MM.1S (cell line): Measurements from ENCODE around the gene TRAPPC4.
A peak's percentile ranks its signal among the peaks of the same experiment; 100 is the strongest.

ENCODE experiments used
- DNase-seq: peaks from one replicate; pipeline ENCODE4 v3.0.0-alpha.2; 2015
- H2AFZ ChIP-seq: fragments of 300-600 bp; sonication (generic); 2 replicates; pipeline ENCODE4 v1.6.0; 2016; ENCODE audit warnings: antibody characterized with exemption, low read length
- H3F3A ChIP-seq: fragments of 300-600 bp; sonication (generic); 2 replicates; pipeline ENCODE4 v1.6.1; 2016; ENCODE audit warnings: mild to moderate bottlenecking, antibody characterized with exemption, low read length, moderate library complexity, mixed read lengths; ENCODE audit not compliant: insufficient read depth
- H3K27ac ChIP-seq: fragments of 300-600 bp; sonication (generic); 2 replicates; pipeline ENCODE4 v1.5.1; 2016; ENCODE audit warnings: mild to moderate bottlenecking, low read length
- H3K27me3 ChIP-seq: fragments of 300-600 bp; sonication (generic); replicated peaks from 2 replicates; pipeline ENCODE4 v1.6.0; 2016; ENCODE audit warnings: low read length; ENCODE audit not compliant: insufficient read depth
- H3K36me3 ChIP-seq: fragments of 300-600 bp; sonication (generic); replicated peaks from 2 replicates; pipeline ENCODE4 v1.6.1; 2016; ENCODE audit warnings: mild to moderate bottlenecking, low read length, mixed read lengths; ENCODE audit not compliant: insufficient read depth
- H3K4me1 ChIP-seq: fragments of 300-600 bp; sonication (generic); 2 replicates; pipeline ENCODE4 v1.6.1; 2016; ENCODE audit warnings: low read length, mixed read lengths
- H3K4me2 ChIP-seq: fragments of 300-600 bp; sonication (generic); 2 replicates; pipeline ENCODE4 v1.6.0; 2016; ENCODE audit warnings: low read depth, low read length
- H3K4me3 ChIP-seq: fragments of 300-600 bp; sonication (generic); 2 replicates; pipeline ENCODE4 v1.5.1; 2016; ENCODE audit warnings: low read length, mixed read lengths
- H3K79me2 ChIP-seq: fragments of 300-600 bp; sonication (generic); 2 replicates; pipeline ENCODE4 v1.6.1; 2016; ENCODE audit warnings: mixed run types, low read length, mixed read lengths
- H3K9ac ChIP-seq: fragments of 300-600 bp; sonication (generic); 2 replicates; pipeline ENCODE4 v1.6.1; 2016; ENCODE audit warnings: low read length, mixed read lengths
- H3K9me2 ChIP-seq: fragments of 300-600 bp; sonication (generic); replicated peaks from 2 replicates; pipeline ENCODE4 v1.6.1; 2016; ENCODE audit warnings: mild to moderate bottlenecking, low read length, mixed read lengths; ENCODE audit not compliant: insufficient read depth
- H3K9me3 ChIP-seq: fragments of 300-600 bp; sonication (generic); replicated peaks from 2 replicates; pipeline ENCODE4 v1.6.1; 2016; ENCODE audit warnings: mild to moderate bottlenecking, low read length, mixed read lengths; ENCODE audit not compliant: insufficient read depth
- H4K20me1 ChIP-seq: fragments of 300-600 bp; sonication (generic); 2 replicates; pipeline ENCODE4 v1.6.1; 2016; ENCODE audit warnings: mild to moderate bottlenecking, low read length, moderate library complexity, mixed read lengths; ENCODE audit not compliant: insufficient read depth
- CTCF ChIP-seq: fragments of 300-600 bp; sonication (generic); IDR thresholded peaks from 2 replicates; pipeline ENCODE4 v1.5.1; 2016; ENCODE audit warnings: antibody characterized with exemption, low read length, mixed read lengths
- EZH2 ChIP-seq: fragments of 300-600 bp; sonication (generic); optimal IDR thresholded peaks from 2 replicates; pipeline ENCODE3; 2017; ENCODE audit warnings: low read depth, mild to moderate bottlenecking, antibody characterized with exemption, low read length, mixed read lengths
- EZH2phosphoT487 ChIP-seq: fragments of 300-600 bp; sonication (generic); IDR thresholded peaks from 2 replicates; pipeline ENCODE4 v1.6.1; 2018; ENCODE audit warnings: antibody characterized with exemption, low read length

TRAPPC4 gene

GRCh38 chr11:119052163-119052814 is 33.7 kb downstream of the TRAPPC4 start:
- Histone ChIP-seq H3K36me3 (peaks cover 36% of the 10 kb centered on the region), H3K4me3 (no peak overlapping the region), H3K9ac (no peak overlapping the region)

GRCh38 chr11:119054418-119054817 is 35.9 kb downstream of the TRAPPC4 start:
- Histone ChIP-seq H3K79me2 (peaks cover 69% of the 10 kb centered on the region), H2AFZ (no peak overlapping the region), H3K9me2 (no peaks in the 10 kb centered on the region), H3K9ac (no peak overlapping the region), H3K4me2 (no peak overlapping the region), H3F3A (peaks cover 11% of the 10 kb centered on the region), H3K27me3 (no peaks in the 10 kb centered on the region), H3K27ac (no peak overlapping the region), H3K4me1 (peaks cover 9% of the 10 kb centered on the region), H3K36me3 (peaks cover 26% of the 10 kb centered on the region), H3K4me3 (no peak overlapping the region), H3K9me3 (no peaks in the 10 kb centered on the region), H4K20me1 (0 out of 2 replicates have a peak, but pooled peaks cover 9% of the 10 kb centered on the region)
- TF ChIP-seq EZH2phosphoT487 (no peak), EZH2 (no peak), CTCF (no peak)
- no peak for DNase-seq

More at GRCh38 chr11:119052163-119052814, 33.7 kb downstream of the TRAPPC4 start:
- H3K27ac ChIP-seq = no peak overlapping the region
- DNase-seq = no peak
- no peaks in the 10 kb centered on the region for H3K9me2 ChIP-seq
- 0 out of 2 replicates have a peak, but pooled peaks cover 9% of the 10 kb centered on the region for H4K20me1 ChIP-seq
- no peaks in the 10 kb centered on the region for H3K27me3 ChIP-seq
- H3K4me2 ChIP-seq = no peak overlapping the region
- H3K79me2 ChIP-seq = peaks cover 67% of the 10 kb centered on the region
- no peak for TF ChIP-seq EZH2
- TF ChIP-seq CTCF = no peak
- no peak for TF ChIP-seq EZH2phosphoT487
- no peak overlapping the region for H2AFZ ChIP-seq
- peaks cover 9% of the 10 kb centered on the region for H3K4me1 ChIP-seq
- H3F3A ChIP-seq = peaks cover 5% of the 10 kb centered on the region; the same call in 1 of the 2 replicates
- no peaks in the 10 kb centered on the region for H3K9me3 ChIP-seq

- Histone ChIP-seq H3F3A (peaks cover 11% of the 10 kb centered on the region), H2AFZ (no peak overlapping the region), H3K36me3 (peaks cover 22% of the 10 kb centered on the region), H3K27me3 (no peaks in the 10 kb centered on the region), H3K4me1 (peaks cover 9% of the 10 kb centered on the region), H3K4me3 (peak overlapping the region; percentile 84), H3K27ac (peak overlapping the region; percentile 94; the same call in 1 of the 2 replicates), H3K9me3 (no peaks in the 10 kb centered on the region), H4K20me1 (0 out of 2 replicates have a peak, but pooled peaks cover 9% of the 10 kb centered on the region), H3K9me2 (no peaks in the 10 kb centered on the region), H3K79me2 (peaks cover 62% of the 10 kb centered on the region), H3K4me2 (peak overlapping the region; percentile 80), H3K9ac (peak overlapping the region; percentile 99)
- TF ChIP-seq EZH2 (no peak), CTCF (peak; percentile 27), EZH2phosphoT487 (no peak)
- DNase-seq = peak; percentile 41
Measured at GRCh38 chr11:119055901-119056300, 37.3 kb downstream of the TRAPPC4 start.
